ENCODE data around the gene CCT2. TPM values are rescaled to one million over a fixed set of nuclear protein-coding genes. Genes with fewer than 3 reads are reported as not detected.

The CCT2 gene
- total and polyA plus RNA-seq, 9 of the 15 experiments (the other 6 are each of a cell fraction or from before 2014, with no cell fraction given): 341 to 738 (median 490) TPM

DNA sequence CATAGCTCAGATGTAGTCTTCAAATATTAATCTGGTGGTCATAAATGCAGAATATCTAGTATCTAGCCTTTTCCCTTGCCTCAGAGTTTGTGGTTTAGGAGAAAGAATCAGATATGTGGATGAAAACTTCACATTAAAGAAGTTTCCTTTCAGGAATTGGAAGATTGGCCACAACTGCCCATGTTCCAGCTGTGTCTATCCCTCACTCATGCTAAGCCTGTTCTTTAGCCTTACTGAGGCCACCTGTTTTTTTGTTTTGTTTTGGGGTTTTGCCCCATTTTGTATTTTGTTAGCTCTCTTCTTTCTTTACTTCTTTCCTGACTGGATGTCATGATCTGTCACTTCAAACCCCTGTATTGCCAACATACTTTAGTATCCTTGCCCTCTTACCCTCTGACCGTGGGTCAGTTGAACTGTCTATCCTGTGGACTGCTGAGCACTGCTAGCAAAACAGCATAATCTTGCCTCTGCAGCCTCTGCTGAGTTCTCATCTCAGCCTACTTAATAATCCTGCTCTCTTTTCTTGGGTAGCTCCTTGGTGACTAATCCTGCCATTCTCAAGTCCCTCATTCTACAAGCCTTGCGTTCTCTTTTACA is 22.0 kb upstream of the CCT2 start:
- Histone ChIP-seq H3K36me3 (ENCODE audit: control insufficient read depth, insufficient read depth, low read length) (peaks cover 12% of the 10 kb centered on the region; the same call in 2 of the 3 replicates), H3K27me3 (ENCODE audit: control insufficient read depth in 2 of 2, insufficient read depth in 2 of 2, low read length in 2 of 2) (no peaks in the 10 kb centered on the region), H3K9ac (ENCODE audit: insufficient read depth in 1 of 2, low read depth in 2 of 2, low read length in 2 of 2) (no peak overlapping the region), H3K27ac (ENCODE audit: extremely low read depth, low read depth, low read length) (no peak overlapping the region), H2AFZ (ENCODE audit: low read depth, low read length) (no peak overlapping the region), H3K4me1 (replicated peaks in 1 of 2; ENCODE audit: control insufficient read depth in 2 of 2, insufficient read depth in 2 of 2, low read length in 2 of 2) (no peaks in the 10 kb centered on the region), H3K79me2 (ENCODE audit: control insufficient read depth, insufficient read depth, low read length) (no peaks in the 10 kb centered on the region), H3K4me2 (ENCODE audit: insufficient read depth, low read length) (no peak overlapping the region), H3K4me3 (no peak overlapping the region), H4K20me1 (replicated peaks; ENCODE audit: control insufficient read depth, insufficient read depth, low read length) (no peaks in the 10 kb centered on the region), H3K9me3 (replicated peaks; ENCODE audit: control insufficient read depth, insufficient read depth, low read depth, low read length) (no peaks in the 10 kb centered on the region), H3K9me1 (ENCODE audit: control insufficient read depth, insufficient read depth, low read length) (no peaks in the 10 kb centered on the region)
- FAIRE-seq (no peak), DNase-seq (ENCODE audit: extremely low read depth in 1 of 4, low spot score in 3 of 4) (no peak), ATAC-seq (no peak)
- 92% methylated on average over 2 of the region's 2 CpGs for WGBS (ENCODE audit: insufficient coverage, low coverage, missing lambda C conversion rate)
- TF ChIP-seq ZNF512 (tag; IDR thresholded peaks at IDR 0.05): no peak
- TF ChIP-seq, protein P1, sequence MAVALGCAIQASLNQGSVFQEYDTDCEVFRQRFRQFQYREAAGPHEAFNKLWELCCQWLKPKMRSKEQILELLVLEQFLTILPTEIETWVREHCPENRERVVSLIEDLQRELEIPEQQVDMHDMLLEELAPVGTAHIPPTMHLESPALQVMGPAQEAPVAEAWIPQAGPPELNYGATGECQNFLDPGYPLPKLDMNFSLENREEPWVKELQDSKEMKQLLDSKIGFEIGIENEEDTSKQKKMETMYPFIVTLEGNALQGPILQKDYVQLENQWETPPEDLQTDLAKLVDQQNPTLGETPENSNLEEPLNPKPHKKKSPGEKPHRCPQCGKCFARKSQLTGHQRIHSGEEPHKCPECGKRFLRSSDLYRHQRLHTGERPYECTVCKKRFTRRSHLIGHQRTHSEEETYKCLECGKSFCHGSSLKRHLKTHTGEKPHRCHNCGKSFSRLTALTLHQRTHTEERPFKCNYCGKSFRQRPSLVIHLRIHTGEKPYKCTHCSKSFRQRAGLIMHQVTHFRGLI (CRISPR knock-in tag; IDR thresholded peaks at IDR 0.05): no peak
- intact Hi-C loops (cut with micrococcal nuclease) (no loop called here), in situ Hi-C loops (cut with MboI) (no loop called here)
- no TSS peak for BruUV-seq (replicated peaks)
- ChIA-PET CTCF (ENCODE audit: low intra/inter-chr PET ratio) (no interaction called here), POLR2A (no interaction called here)
